SK-N-MC (cell line): Measurements from ENCODE around the gene CLASP2.
"Not testable (repeated sequence)": the region's sequence is repeated elsewhere in the genome, so short reads cannot be mapped to it uniquely, and the experiment has no call there.

Source experiments
- DNase-seq: peaks from one replicate; pipeline ENCODE4 v3.0.0-alpha.2; 2011; ENCODE audit warnings: low read depth, low spot score
- H3K27ac ChIP-seq: fragments of 200-600 bp; sonication (generic); 2 replicates; pipeline ENCODE4 v1.5.1; 2016; ENCODE audit warnings: mixed run types
- H3K36me3 ChIP-seq: fragments of 200-600 bp; sonication (generic); 2 replicates; pipeline ENCODE4 v1.6.1; 2017; ENCODE audit warnings: antibody characterized with exemption, low read length, mixed read lengths; ENCODE audit not compliant: insufficient read depth
- H3K4me3 ChIP-seq: fragments of 200-600 bp; sonication (generic); 2 replicates; pipeline ENCODE4 v1.5.1; 2016
- H3K9ac ChIP-seq: fragments of 200-600 bp; sonication (generic); 2 replicates; pipeline ENCODE4 v1.8.0; 2017; ENCODE audit warnings: mixed run types, mixed read lengths; ENCODE audit not compliant: insufficient read length
- H3K9me3 ChIP-seq: fragments of 200-600 bp; sonication (generic); 2 replicates; pipeline ENCODE4 v1.6.1; 2017; ENCODE audit warnings: low read depth, mild to moderate bottlenecking, antibody characterized with exemption, low read length, moderate library complexity, mixed read lengths
- EZH2 ChIP-seq: fragments of 200-600 bp; sonication (generic); IDR thresholded peaks from one replicate; pipeline ENCODE4 v1.6.1; 2017; ENCODE audit warnings: antibody characterized with exemption
- FOXP2 ChIP-seq: optimal IDR thresholded peaks from 2 replicates; pipeline ENCODE3; 2011; ENCODE audit warnings: mild to moderate bottlenecking, moderate library complexity; ENCODE audit not compliant: insufficient read depth; ENCODE audit errors: extremely low read length, control extremely low read depth
- POLR2AphosphoS5 ChIP-seq: IDR thresholded peaks from 2 replicates; pipeline ENCODE4 v1.6.1; 2012; ENCODE audit warnings: mild to moderate bottlenecking, low read depth, low read length, borderline replicate concordance

CLASP2 gene

DNA sequence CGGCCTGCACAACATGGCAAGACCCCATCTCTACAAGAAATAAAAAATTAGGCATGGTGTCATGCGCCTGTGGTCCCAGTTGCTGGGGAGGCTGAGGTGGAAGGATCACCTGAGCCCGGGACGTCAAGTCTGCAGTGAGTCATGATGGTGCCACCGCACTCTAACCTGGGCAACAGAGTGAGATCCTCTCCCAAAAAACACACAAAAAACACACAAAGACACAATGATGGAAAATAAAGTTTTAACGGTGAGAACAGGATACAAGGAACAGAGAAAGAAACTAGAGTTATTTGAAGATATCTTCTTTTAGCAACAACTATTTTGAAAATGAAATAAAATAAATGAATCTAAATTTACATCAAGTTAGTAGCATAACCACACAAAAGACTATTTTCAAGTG is 12.0 kb downstream of the CLASP2 start:
- H3K9ac ChIP-seq: no peak overlapping the region
- TF ChIP-seq EZH2 (no peak), POLR2AphosphoS5 (no peak), FOXP2 (no peak)
- H3K9me3 ChIP-seq: no peaks in the 10 kb centered on the region
- no peak overlapping the region for H3K4me3 ChIP-seq
- H3K27ac ChIP-seq: no peak overlapping the region
- DNase-seq: no peak
- no peaks in the 10 kb centered on the region for H3K36me3 ChIP-seq

DNA sequence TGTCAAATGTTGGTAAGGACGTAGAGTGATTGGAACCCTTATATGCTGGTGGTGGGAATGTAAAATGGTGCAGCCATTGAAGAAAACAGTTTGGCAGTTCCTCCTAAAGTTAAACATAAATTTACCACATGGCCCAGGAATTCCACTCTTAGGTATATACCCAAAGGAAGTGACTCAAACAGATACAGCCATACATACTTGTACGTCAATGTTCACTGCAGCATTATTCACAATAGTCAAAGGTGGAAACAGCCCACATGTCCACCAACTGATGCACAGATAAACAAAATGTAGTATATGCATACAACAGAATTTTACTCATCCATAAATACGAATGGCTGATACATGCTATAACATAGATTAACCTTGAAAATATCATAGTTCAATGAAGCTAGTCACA is 13.2 kb downstream of the CLASP2 start:
- TF ChIP-seq FOXP2 (no peak), POLR2AphosphoS5 (no peak), EZH2 (no peak)
- no peak overlapping the region for H3K9ac ChIP-seq
- no peaks in the 10 kb centered on the region for H3K36me3 ChIP-seq
- DNase-seq: no peak
- H3K4me3 ChIP-seq: no peak overlapping the region
- no peak overlapping the region for H3K27ac ChIP-seq
- no peaks in the 10 kb centered on the region for H3K9me3 ChIP-seq

DNA sequence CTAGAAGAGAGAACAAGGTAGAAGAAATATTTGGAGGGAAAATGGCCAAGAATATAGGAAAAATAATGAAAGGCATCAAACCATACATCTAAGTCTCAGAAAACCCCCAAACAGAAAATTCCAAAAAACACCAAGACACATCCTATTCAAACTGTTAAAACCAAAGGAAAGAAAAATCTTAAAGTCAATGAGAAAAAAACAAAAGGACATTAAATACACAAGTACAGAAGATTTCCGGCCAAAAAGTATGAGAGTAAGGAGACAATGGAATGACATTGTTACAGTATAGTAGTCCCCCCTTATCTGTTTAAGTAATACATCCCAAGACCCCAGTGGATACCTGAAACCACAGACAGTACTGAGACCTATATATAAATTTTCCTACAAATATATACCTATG is 18.8 kb downstream of the CLASP2 start:
- Histone ChIP-seq H3K9me3 (no peaks in the 10 kb centered on the region), H3K27ac (no peak overlapping the region), H3K36me3 (no peaks in the 10 kb centered on the region), H3K4me3 (no peak overlapping the region), H3K9ac (no peak overlapping the region)
- no peak for DNase-seq
- TF ChIP-seq POLR2AphosphoS5 (no peak), FOXP2 (no peak), EZH2 (no peak)

DNA sequence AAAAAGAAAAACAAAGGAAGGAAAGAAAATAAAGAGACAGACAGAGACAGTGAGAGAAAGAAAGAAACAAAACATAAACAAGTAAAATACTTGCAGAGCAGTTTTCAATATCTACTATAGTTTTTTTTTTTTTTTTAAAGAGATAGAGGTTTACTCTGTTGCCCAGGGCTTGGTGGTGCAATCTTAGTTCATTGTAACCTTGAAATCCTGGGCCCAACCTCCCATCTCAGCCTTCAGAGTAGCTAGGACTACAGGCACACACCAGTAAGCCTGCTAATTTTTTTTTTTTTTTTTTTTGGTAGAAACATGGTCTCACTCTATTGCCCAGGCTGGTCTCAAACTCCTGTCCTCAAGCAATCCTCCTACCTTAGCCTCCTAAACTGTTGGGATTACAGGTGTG is 23.1 kb downstream of the CLASP2 start:
- no peak for DNase-seq
- no peak overlapping the region for H3K9ac ChIP-seq
- no peak overlapping the region for H3K4me3 ChIP-seq
- H3K36me3 ChIP-seq: no peaks in the 10 kb centered on the region
- no peak overlapping the region for H3K27ac ChIP-seq
- H3K9me3 ChIP-seq: no peaks in the 10 kb centered on the region
- TF ChIP-seq FOXP2 (no peak), POLR2AphosphoS5 (no peak), EZH2 (no peak)

DNA sequence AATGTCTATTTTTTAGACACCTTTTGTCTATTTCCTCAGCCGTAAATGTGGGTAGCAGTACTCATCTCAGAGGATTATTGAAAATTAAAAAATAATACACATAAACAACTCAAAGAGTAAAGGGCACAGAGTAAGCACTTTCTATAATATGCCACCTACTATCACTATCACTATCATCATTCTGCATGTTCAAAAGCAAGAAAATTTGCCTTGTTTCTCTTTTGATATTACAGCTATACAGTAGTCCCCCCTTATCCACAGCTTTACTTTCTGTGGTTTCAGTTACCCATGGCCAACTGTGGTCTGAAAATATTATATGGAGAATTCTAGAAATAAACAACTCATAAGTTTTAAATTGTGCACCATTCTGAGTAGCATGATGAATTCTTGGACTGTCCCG is 27.7 kb downstream of the CLASP2 start:
- TF ChIP-seq FOXP2 (no peak), POLR2AphosphoS5 (no peak), EZH2 (no peak)
- DNase-seq: no peak
- Histone ChIP-seq H3K27ac (no peak overlapping the region), H3K36me3 (no peaks in the 10 kb centered on the region), H3K4me3 (no peak overlapping the region), H3K9ac (no peak overlapping the region), H3K9me3 (no peaks in the 10 kb centered on the region)

DNA sequence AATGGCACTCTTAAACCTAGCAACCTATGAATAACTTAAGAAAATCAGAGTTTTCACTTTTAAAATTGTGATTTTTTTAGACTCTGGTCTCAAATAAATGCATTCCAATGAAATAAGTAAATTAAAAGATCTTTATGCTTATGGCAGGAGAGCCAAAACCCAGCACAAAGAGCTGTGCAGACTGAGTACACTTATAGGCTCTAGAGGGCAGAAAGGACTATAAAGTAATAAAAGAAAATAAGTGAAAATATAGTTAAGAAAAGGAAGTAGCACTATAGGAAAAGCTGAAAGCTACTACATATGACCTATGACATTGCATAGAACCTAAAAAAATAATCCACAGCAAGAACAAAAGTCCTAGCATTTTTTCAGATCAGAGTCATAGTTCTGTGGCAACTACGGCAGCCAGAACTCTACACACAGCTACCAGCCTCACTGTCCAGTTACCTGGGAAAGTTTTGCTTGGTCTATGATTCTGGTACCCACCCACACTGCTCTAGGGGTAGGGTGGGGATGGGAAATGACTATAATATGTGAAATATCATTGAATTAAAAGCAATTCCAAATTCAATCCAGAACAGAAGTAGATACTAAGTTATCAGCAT is 30.5 kb downstream of the CLASP2 start:
- Histone ChIP-seq H3K9ac (no peak overlapping the region), H3K4me3 (no peak overlapping the region), H3K36me3 (no peaks in the 10 kb centered on the region; the same call in 1 of the 2 replicates), H3K9me3 (no peaks in the 10 kb centered on the region), H3K27ac (no peak overlapping the region)
- TF ChIP-seq FOXP2 (no peak), POLR2AphosphoS5 (no peak), EZH2 (no peak)
- DNase-seq: no peak

DNA sequence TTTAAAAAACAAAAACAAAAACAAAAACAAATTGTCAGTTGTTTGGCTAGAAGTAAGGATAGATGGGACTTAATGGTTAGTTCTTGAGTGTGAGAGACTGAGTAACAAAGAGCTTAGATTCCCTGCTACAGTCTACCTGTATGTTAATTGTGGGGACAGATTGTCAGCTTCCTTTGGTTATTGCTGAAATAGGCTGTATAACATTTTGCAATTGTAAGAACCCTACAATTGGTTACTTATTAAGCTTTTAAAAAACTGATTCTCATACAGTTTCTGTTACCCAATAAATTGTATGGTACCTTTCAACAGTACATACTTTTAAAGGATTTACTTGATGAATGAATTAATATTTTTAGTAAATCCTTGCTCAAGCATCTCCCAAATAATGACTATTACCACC is 35.3 kb downstream of the CLASP2 start:
- Histone ChIP-seq H3K4me3 (no peak overlapping the region), H3K27ac (no peak overlapping the region), H3K9me3 (no peaks in the 10 kb centered on the region), H3K36me3 (no peaks in the 10 kb centered on the region; the same call in 1 of the 2 replicates), H3K9ac (no peak overlapping the region)
- TF ChIP-seq POLR2AphosphoS5: no peak
- no peak for DNase-seq

DNA sequence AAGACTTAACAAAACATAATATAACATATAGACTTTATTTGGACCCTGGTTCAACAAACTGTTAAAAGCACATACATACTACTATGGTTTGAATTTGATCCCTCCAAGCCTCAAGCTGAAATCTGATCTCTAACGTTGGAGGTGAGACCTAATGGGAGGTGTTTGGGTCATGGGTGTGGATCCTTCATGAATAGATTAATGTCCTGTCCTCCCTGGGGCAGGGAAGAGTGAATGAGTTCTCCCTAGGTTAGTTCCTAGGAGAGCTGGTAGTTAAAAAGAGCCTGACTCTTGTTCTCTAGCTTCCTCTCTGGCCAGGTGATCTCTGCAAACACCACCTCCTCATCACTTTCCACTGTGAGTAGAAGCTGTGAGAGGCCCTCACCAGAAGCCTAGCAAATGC is 36.4 kb downstream of the CLASP2 start:
- Histone ChIP-seq H3K9me3 (no peaks in the 10 kb centered on the region), H3K9ac (no peak overlapping the region), H3K36me3 (no peaks in the 10 kb centered on the region; the same call in 1 of the 2 replicates), H3K27ac (no peak overlapping the region), H3K4me3 (no peak overlapping the region)
- DNase-seq: no peak
- TF ChIP-seq EZH2 (no peak), FOXP2 (no peak), POLR2AphosphoS5 (no peak)

DNA sequence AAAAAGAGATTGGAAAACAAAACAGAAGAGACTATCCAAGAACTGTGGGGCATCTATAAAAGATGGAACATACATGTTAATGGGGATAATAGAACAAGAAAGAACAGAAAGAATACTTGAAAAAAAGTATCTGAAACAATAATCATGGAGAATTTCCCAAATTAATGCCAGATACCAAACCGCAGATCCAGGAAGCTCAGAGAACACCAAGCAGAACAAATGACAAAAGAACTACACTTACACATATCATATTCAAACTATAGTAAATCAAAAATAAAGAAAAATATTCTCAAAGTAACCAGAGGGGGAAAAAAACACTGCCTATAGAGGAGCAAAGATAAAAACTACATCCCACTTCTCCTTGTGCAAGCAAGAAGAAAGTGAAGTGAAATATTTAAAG is 40.0 kb downstream of the CLASP2 start:
- no peaks in the 10 kb centered on the region for H3K9me3 ChIP-seq
- no peak overlapping the region for H3K9ac ChIP-seq
- no peak overlapping the region for H3K27ac ChIP-seq
- no peaks in the 10 kb centered on the region; the same call in 1 of the 2 replicates for H3K36me3 ChIP-seq
- no peak overlapping the region for H3K4me3 ChIP-seq
- no peak for DNase-seq
- TF ChIP-seq EZH2 (no peak), FOXP2 (no peak), POLR2AphosphoS5 (no peak)

DNA sequence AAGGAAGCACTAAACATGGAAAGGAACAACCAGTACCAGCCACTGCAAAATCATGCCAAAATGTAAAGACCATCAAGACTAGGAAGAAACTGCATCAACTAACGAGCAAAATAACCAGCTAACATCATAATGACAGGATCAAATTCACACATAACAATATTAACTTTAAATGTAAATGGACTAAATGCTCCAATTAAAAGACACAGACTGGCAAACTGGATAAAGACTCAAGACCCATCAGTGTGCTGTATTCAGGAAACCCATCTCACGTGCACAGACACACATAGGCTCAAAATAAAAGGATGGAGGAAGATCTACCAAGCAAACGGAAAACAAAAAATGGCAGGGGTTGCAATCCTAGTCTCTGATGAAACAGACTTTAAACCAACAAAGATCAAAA is 44.6 kb downstream of the CLASP2 start:
- not testable (repeated sequence) for H3K36me3 ChIP-seq, H3K9ac ChIP-seq, H3K9me3 ChIP-seq, DNase-seq, H3K4me3 ChIP-seq, H3K27ac ChIP-seq
